Cardiac muscle cell (in vitro differentiated cells and primary cell): ENCODE measurements around the gene BBOX1. TPM values are rescaled to one million over a fixed set of nuclear protein-coding genes. Genes with fewer than 3 reads are reported as not detected.

Experiments used
- DNase-seq, 2 donors: peaks; one replicate each; pipeline versions ENCODE4 v3.0.0 to v3.0.0-alpha.2; 2010 to 2017; ENCODE audit warnings: low read depth in 1 of 2, low spot score in 1 of 2
- H3K27ac ChIP-seq: fragments of 200-600 bp; sonication (generic); 2 replicates; pipeline ENCODE4 v1.5.1; 2016
- H3K27me3 ChIP-seq: fragments of 200-600 bp; sonication (generic); 2 replicates; pipeline ENCODE4 v1.6.0; 2016; ENCODE audit warnings: control low read depth
- H3K36me3 ChIP-seq: fragments of 200-600 bp; sonication (generic); 2 replicates; pipeline ENCODE4 v1.5.1; 2016; ENCODE audit warnings: control low read depth
- H3K4me1 ChIP-seq: fragments of 200-600 bp; sonication (generic); 2 replicates; pipeline ENCODE4 v1.8.1; 2017; ENCODE audit warnings: low read depth, mild to moderate bottlenecking, mixed run types
- H3K4me3 ChIP-seq: fragments of 200-600 bp; sonication (generic); 2 replicates; pipeline ENCODE4 v1.5.1; 2016; ENCODE audit warnings: mild to moderate bottlenecking
- H3K9me3 ChIP-seq: fragments of 200-600 bp; sonication (generic); 2 replicates; pipeline ENCODE4 v1.5.1; 2017; ENCODE audit warnings: low read depth, mild to moderate bottlenecking, control low read depth
- polyA plus RNA-seq: library from polyadenylated mRNA; unstranded; fragments of >200 nt; fragmentation: Nextera tagmentation; extraction: Ambion mirVana; gene quantifications from 2 replicates; pipeline ENCODE4 v1.2.1, GENCODE V29; 2016
- total RNA-seq: library from RNA; depleted of rRNA; stranded (reverse); fragments of >200 nt; gene quantifications from 2 replicates; pipeline ENCODE4 v1.2.3, GENCODE V29; 2016
- TF ChIP-seq, protein P1 (sequence below): IDR thresholded peaks from 2 replicates; pipeline ENCODE4 v1.5.1; 2012; ENCODE audit warnings: low read depth, mild to moderate bottlenecking, low read length

The BBOX1 gene
- total and polyA plus RNA-seq, 2 experiments from 2014 or later: not detected

DNA sequence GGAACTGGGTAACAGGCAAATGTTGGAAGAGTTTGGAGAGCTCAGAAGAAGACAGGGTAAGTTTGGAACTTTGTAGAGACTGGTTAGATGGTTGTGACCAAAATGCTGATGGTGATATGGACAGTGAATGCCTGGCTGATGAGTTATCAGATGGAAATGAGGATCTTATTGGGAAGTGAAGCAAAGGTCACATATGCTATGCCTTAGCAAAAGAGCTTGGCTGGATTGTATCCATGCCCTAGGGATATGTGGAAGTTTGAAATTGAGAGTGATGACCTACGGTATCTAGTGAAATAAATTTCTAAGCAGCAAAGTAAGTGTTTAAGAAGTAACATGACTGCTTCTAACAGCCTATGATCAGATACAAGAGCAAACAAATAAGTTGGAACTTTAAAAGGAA is 17.8 kb downstream of the BBOX1 start:
- DNase-seq: no peak
- Histone ChIP-seq H3K4me1 (peaks cover 8% of the 10 kb centered on the region), H3K27me3 (no peaks in the 10 kb centered on the region), H3K36me3 (no peaks in the 10 kb centered on the region), H3K27ac (no peak overlapping the region), H3K9me3 (no peaks in the 10 kb centered on the region), H3K4me3 (no peak overlapping the region)
- TF ChIP-seq, protein P1, sequence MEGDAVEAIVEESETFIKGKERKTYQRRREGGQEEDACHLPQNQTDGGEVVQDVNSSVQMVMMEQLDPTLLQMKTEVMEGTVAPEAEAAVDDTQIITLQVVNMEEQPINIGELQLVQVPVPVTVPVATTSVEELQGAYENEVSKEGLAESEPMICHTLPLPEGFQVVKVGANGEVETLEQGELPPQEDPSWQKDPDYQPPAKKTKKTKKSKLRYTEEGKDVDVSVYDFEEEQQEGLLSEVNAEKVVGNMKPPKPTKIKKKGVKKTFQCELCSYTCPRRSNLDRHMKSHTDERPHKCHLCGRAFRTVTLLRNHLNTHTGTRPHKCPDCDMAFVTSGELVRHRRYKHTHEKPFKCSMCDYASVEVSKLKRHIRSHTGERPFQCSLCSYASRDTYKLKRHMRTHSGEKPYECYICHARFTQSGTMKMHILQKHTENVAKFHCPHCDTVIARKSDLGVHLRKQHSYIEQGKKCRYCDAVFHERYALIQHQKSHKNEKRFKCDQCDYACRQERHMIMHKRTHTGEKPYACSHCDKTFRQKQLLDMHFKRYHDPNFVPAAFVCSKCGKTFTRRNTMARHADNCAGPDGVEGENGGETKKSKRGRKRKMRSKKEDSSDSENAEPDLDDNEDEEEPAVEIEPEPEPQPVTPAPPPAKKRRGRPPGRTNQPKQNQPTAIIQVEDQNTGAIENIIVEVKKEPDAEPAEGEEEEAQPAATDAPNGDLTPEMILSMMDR: no peak

DNA sequence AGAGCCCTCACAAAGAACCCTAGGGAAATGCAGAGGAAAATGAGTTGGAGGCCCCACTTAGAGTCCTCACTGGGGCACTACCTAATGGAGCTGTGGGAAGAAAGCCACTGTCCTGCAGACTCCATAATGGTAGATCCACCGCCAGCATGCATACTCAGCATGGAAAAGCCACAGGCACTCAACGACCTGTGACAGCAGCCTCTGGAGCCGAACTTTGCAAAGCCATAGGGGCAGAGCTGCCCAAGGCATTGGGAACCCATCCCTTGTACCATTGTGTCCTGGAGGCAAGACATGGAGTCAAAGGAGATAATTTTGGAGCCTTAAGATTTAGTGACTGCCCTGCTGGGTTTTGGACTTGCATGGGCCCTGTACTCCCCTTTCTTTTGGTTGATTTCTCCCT is 18.8 kb downstream of the BBOX1 start:
- no peak for DNase-seq
- no peaks in the 10 kb centered on the region for H3K27me3 ChIP-seq
- H3K4me1 ChIP-seq: peaks cover 8% of the 10 kb centered on the region
- H3K4me3 ChIP-seq: no peak overlapping the region
- no peaks in the 10 kb centered on the region for H3K9me3 ChIP-seq
- TF ChIP-seq, protein P1: no peak
- no peak overlapping the region for H3K27ac ChIP-seq
- H3K36me3 ChIP-seq: no peaks in the 10 kb centered on the region

DNA sequence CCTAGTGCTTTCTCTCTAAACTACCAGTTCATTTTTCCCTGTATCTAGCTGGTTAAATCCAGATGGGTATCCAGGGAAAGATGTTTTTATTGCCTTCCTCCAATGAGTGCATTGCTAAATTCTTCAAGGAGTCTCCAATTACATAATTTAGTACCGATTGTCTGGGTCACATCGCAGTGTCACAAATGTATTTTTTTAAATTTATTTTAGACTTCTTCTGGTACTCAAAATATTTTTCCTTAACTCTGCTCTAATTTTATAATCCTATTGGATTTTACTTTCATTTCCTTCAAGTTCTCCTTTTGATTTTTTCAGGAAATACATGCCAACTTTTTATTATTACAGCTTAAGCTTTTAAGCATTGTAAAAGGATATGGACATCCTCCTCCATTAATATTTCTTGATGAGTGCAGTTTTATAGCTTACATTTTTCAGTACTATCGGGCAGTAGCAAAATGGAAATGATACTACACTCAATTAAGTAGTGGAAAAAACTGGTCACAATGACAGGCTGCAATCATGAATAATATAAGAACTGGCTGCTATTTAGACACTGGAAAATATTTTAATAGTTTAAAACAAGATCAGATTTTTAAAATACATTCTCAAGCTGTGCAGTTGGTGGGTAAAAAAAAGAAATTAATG is 20.3 kb downstream of the BBOX1 start:
- no peaks in the 10 kb centered on the region for H3K9me3 ChIP-seq
- H3K27ac ChIP-seq: no peak overlapping the region
- TF ChIP-seq, protein P1: no peak
- no peaks in the 10 kb centered on the region for H3K27me3 ChIP-seq
- H3K4me3 ChIP-seq: no peak overlapping the region
- no peaks in the 10 kb centered on the region for H3K4me1 ChIP-seq
- no peaks in the 10 kb centered on the region for H3K36me3 ChIP-seq
- no peak for DNase-seq

DNA sequence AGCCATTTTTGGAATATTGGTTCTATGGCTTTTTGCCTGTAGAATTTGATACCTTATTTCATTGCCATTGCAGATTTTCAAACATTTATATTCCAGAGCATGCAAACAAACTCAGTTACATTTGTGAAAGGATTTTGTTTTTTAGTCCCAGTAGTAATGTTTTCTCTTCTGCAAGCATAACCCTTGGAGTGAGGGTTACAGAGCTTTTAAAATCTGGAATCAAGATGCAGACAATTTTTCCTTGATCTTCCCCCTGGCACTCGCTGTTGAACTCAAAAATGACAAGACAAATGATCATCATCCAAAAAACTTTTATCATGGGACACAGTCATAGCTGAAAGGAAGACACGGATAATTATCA is 20.8 kb downstream of the BBOX1 start:
- no peak for DNase-seq
- Histone ChIP-seq H3K4me1 (no peaks in the 10 kb centered on the region), H3K27ac (no peak overlapping the region), H3K36me3 (no peaks in the 10 kb centered on the region), H3K9me3 (no peaks in the 10 kb centered on the region), H3K27me3 (no peaks in the 10 kb centered on the region), H3K4me3 (no peak overlapping the region)
- TF ChIP-seq, protein P1: no peak

DNA sequence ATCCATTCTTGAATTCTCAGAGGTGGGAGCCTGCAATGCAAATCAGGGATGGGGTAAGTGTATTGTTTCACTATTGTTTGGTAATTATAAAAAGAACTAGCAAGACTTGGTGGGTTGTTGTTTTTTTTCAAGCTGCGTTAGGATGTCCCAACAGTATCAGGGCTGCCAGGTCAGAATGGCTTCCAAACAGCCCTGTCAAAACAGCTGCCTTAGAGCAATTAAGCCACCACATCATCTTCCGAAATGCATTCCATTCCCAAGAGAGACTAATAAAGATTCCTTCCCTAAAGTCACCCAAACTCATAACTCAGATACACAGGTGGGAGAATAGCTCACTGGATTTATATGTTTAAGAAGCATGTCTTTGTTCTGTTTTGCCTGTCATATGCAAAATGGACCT is 23.5 kb downstream of the BBOX1 start:
- no peak for DNase-seq
- Histone ChIP-seq H3K9me3 (no peaks in the 10 kb centered on the region), H3K36me3 (no peaks in the 10 kb centered on the region), H3K4me1 (no peaks in the 10 kb centered on the region), H3K27ac (no peak overlapping the region), H3K4me3 (no peak overlapping the region), H3K27me3 (no peaks in the 10 kb centered on the region)
- TF ChIP-seq, protein P1: no peak
